ENCODE results near the gene LY6G5B. TPM values are rescaled to one million over a fixed set of nuclear protein-coding genes. Genes with fewer than 3 reads are reported as not detected.

Gene LY6G5B
- total and polyA plus RNA-seq, 2 donors (not counting 1 experiment from before 2014, with no cell fraction given) = 28.4 to 44.2 TPM

- Histone ChIP-seq H3K4me1 (ENCODE audit: control insufficient read depth in 2 of 2, insufficient read depth in 2 of 2, low read length in 2 of 2) (no peaks in the 10 kb centered on the region), H3K9ac (ENCODE audit: low read length) (no peak overlapping the region), H3K4me3 (ENCODE audit: control extremely low read depth in 1 of 5, extremely low read depth in 1 of 5, insufficient read depth in 1 of 5, low read depth in 2 of 5, low read length in 4 of 5) (no peak overlapping the region), H3K27ac (ENCODE audit: low read length in 2 of 2) (no peak overlapping the region), H3K9me3 (ENCODE audit: control extremely low read depth in 1 of 3, control insufficient read depth in 2 of 3, insufficient read depth in 1 of 3, low read length in 2 of 3) (no peaks in the 10 kb centered on the region), H2AFZ (ENCODE audit: insufficient read depth, low read depth, low read length, poor library complexity, severe bottlenecking) (no peak overlapping the region), H4K20me1 (ENCODE audit: control insufficient read depth, insufficient read depth, low read length, poor library complexity, severe bottlenecking) (peaks cover 45% of the 10 kb centered on the region), H3K79me2 (ENCODE audit: control insufficient read depth, insufficient read depth, low read length) (peaks cover 6% of the 10 kb centered on the region), H3K36me3 (replicated peaks in 1 of 2; ENCODE audit: control extremely low read depth in 1 of 2, control insufficient read depth in 1 of 2, extremely low read depth in 1 of 2, insufficient read depth in 2 of 2, low read length in 1 of 2) (peaks cover 3 to 91% of the 10 kb centered on the region in 2 experiments), H3K4me2 (replicated peaks; ENCODE audit: low read depth, low read length, poor library complexity, severe bottlenecking) (no peak overlapping the region), H3K27me3 (replicated peaks in 1 of 4; ENCODE audit: control extremely low read depth in 1 of 4, control insufficient read depth in 3 of 4, insufficient read depth in 4 of 4, low read length in 3 of 4) (no peaks in the 10 kb centered on the region)
- H3K4me3 Mint-ChIP-seq = no peak overlapping the region
- DNase-seq (no peak), ATAC-seq (ENCODE audit: low read depth) (no peak)
- H3K27ac Mint-ChIP-seq = no peak overlapping the region
- WGBS (ENCODE audit: insufficient coverage) = 97% methylated on average over 26 of the region's 26 CpGs
- H3K4me1 Mint-ChIP-seq = no peaks in the 10 kb centered on the region
- no peak for TF ChIP-seq EZH2 (IDR thresholded peaks at IDR 0.05; ENCODE audit: borderline replicate concordance, insufficient read depth, low read depth, low read length, poor library complexity, severe bottlenecking)
- TF ChIP-seq CTCF (IDR thresholded peaks at IDR 0.05) = no peak
- POLR2A ChIA-PET = no interaction called here
- intact Hi-C loops (cut with micrococcal nuclease) = no loop called here
- no peaks in the 10 kb centered on the region for H3K9me3 Mint-ChIP-seq (ENCODE audit: insufficient read depth)
- no peaks in the 10 kb centered on the region for H3K27me3 Mint-ChIP-seq
- CTCF ChIA-PET = interaction anchor here (0.9 kb wide), 1 partner anchor 8 kb away, joined by 3 read pairs; no protein-coding TSS in a partner anchor
These were observed 37.4 kb upstream of the LY6G5B start for GRCh38 chr6:31632279-31632946.

GRCh38 chr6:31633447-31633846 lies 36.3 kb upstream of the LY6G5B start:
- Histone ChIP-seq H4K20me1 (ENCODE audit: control insufficient read depth, insufficient read depth, low read length, poor library complexity, severe bottlenecking) (peaks cover 39% of the 10 kb centered on the region), H3K9me3 (ENCODE audit: control extremely low read depth in 1 of 3, control insufficient read depth in 2 of 3, insufficient read depth in 1 of 3, low read length in 2 of 3) (no peaks in the 10 kb centered on the region), H3K4me3 (ENCODE audit: control extremely low read depth in 1 of 5, extremely low read depth in 1 of 5, insufficient read depth in 1 of 5, low read depth in 2 of 5, low read length in 4 of 5) (no peak overlapping the region), H3K4me2 (replicated peaks; ENCODE audit: low read depth, low read length, poor library complexity, severe bottlenecking) (no peak overlapping the region), H3K79me2 (ENCODE audit: control insufficient read depth, insufficient read depth, low read length) (peaks cover 6% of the 10 kb centered on the region), H2AFZ (ENCODE audit: insufficient read depth, low read depth, low read length, poor library complexity, severe bottlenecking) (no peak overlapping the region), H3K4me1 (ENCODE audit: control insufficient read depth in 2 of 2, insufficient read depth in 2 of 2, low read length in 2 of 2) (no peaks in the 10 kb centered on the region), H3K27me3 (replicated peaks in 1 of 4; ENCODE audit: control extremely low read depth in 1 of 4, control insufficient read depth in 3 of 4, insufficient read depth in 4 of 4, low read length in 3 of 4) (no peaks in the 10 kb centered on the region), H3K27ac (ENCODE audit: low read length in 2 of 2) (no peak overlapping the region), H3K9ac (ENCODE audit: low read length) (no peak overlapping the region), H3K36me3 (replicated peaks in 1 of 2; ENCODE audit: control extremely low read depth in 1 of 2, control insufficient read depth in 1 of 2, extremely low read depth in 1 of 2, insufficient read depth in 2 of 2, low read length in 1 of 2) (peaks cover 7 to 84% of the 10 kb centered on the region in 2 experiments)
- intact Hi-C loops (cut with micrococcal nuclease) = no loop called here
- ChIA-PET CTCF (interaction anchor here (1.4 kb wide), 1 partner anchor 82 kb away, joined by 4 read pairs; no protein-coding TSS in a partner anchor), POLR2A (interaction anchor here (2.0 kb wide), 1 partner anchor 19 kb away, joined by 6 read pairs; the partner anchor contains the start of gene BAG6)
- Mint-ChIP-seq H3K27ac (no peak overlapping the region), H3K4me1 (no peaks in the 10 kb centered on the region), H3K27me3 (no peaks in the 10 kb centered on the region), H3K9me3 (ENCODE audit: insufficient read depth) (no peaks in the 10 kb centered on the region), H3K4me3 (no peak overlapping the region)
- TF ChIP-seq CTCF (IDR thresholded peaks at IDR 0.05) (no peak), EZH2 (IDR thresholded peaks at IDR 0.05; ENCODE audit: borderline replicate concordance, insufficient read depth, low read depth, low read length, poor library complexity, severe bottlenecking) (no peak)
- DNase-seq (no peak), ATAC-seq (ENCODE audit: low read depth) (no peak)
- WGBS (ENCODE audit: insufficient coverage) = 100% methylated on average over 3 of the region's 7 CpGs
